ENCODE data around the gene ALKBH8. TPM values are rescaled to one million over a fixed set of nuclear protein-coding genes. Genes with fewer than 3 reads are reported as not detected.
"Not testable (repeated sequence)": the region's sequence is repeated elsewhere in the genome, so short reads cannot be mapped to it uniquely, and the experiment has no call there.

The ALKBH8 gene
- polyA plus RNA-seq, 1 donor (not counting 4 experiments of a cell fraction or from before 2014, with no cell fraction given): 8.0 TPM

- H3K9me1 ChIP-seq (ENCODE audit: control insufficient read depth, extremely low read depth, insufficient read depth, low read length): no peaks in the 10 kb centered on the region
- no peaks in the 10 kb centered on the region for H3K9me3 ChIP-seq (ENCODE audit: control insufficient read depth, low read depth, low read length)
- no peak for DNase-seq (ENCODE audit: low read depth, low spot score)
- no peak for TF ChIP-seq EZH2 (IDR thresholded peaks at IDR 0.05; ENCODE audit: low read length)
- TF ChIP-seq CTCF (optimal IDR thresholded peaks at IDR 0.05 in 1 of 3, IDR thresholded peaks at IDR 0.05 in 1 of 3, conservative IDR thresholded peaks at IDR 0.05 in 1 of 3; ENCODE audit: extremely low read depth in 1 of 3, insufficient read depth in 2 of 3, low read length in 3 of 3): no peak
- H3K9ac ChIP-seq (ENCODE audit: control insufficient read depth, extremely low read depth, insufficient read depth, low read length): no peak overlapping the region
- H3K27me3 ChIP-seq (ENCODE audit: control insufficient read depth, extremely low read depth, insufficient read depth, low read length): no peaks in the 10 kb centered on the region
- H3K4me3 ChIP-seq (ENCODE audit: control insufficient read depth in 2 of 3, extremely low read depth in 1 of 3, insufficient read depth in 2 of 3, low read depth in 1 of 3, low read length in 3 of 3): no peak overlapping the region
- no peak overlapping the region for H2AFZ ChIP-seq (ENCODE audit: control insufficient read depth, low read length)
- no peaks in the 10 kb centered on the region for H4K20me1 ChIP-seq (ENCODE audit: control insufficient read depth, extremely low read depth, insufficient read depth, low read length)
- no peak overlapping the region for H3K27ac ChIP-seq (ENCODE audit: control insufficient read depth, insufficient read depth, low read length)
- H3K4me1 ChIP-seq (ENCODE audit: control insufficient read depth, extremely low read depth, insufficient read depth, low read length): peaks cover 8% of the 10 kb centered on the region
- H3K4me2 ChIP-seq (ENCODE audit: control insufficient read depth, extremely low read depth, insufficient read depth, low read depth, low read length): no peak overlapping the region
- dilution Hi-C loops (cut with MboI; ENCODE audit: extremely low pct_ligation_motif_present, low sequenced_read_pairs): no loop called here
- H3K36me3 ChIP-seq (ENCODE audit: control insufficient read depth in 2 of 2, extremely low read depth in 1 of 2, insufficient read depth in 2 of 2, low read length in 2 of 2): no peaks in the 10 kb centered on the region
- no peaks in the 10 kb centered on the region for H3K79me2 ChIP-seq (ENCODE audit: control insufficient read depth, insufficient read depth, low read length)
- FAIRE-seq: no peak
Measured at GRCh38 chr11:107583629-107584195, 18.2 kb upstream of the ALKBH8 start.

DNA sequence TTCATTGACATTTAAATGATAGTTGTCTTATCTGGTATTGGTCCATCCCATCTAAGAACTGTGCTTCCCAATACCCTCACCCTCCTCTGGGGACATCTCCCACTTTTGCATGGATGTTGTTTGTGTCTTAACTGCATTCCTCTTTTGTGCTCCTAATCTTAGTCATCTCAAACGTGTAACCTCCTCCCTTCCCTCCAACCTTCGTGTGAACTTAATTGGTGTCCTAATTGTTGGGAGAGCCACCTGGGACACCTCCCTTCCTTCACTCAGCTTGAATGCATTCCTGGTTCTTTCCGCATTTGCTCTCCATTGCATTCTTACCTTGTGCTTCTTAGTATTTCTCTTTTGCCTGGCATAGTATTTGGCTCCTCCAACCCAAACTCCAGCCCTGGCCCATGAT is 15.6 kb upstream of the ALKBH8 start:
- no peaks in the 10 kb centered on the region for H3K79me2 ChIP-seq (ENCODE audit: control insufficient read depth, insufficient read depth, low read length)
- no peaks in the 10 kb centered on the region for H3K36me3 ChIP-seq (ENCODE audit: control insufficient read depth in 2 of 2, extremely low read depth in 1 of 2, insufficient read depth in 2 of 2, low read length in 2 of 2)
- no peaks in the 10 kb centered on the region for H3K27me3 ChIP-seq (ENCODE audit: control insufficient read depth, extremely low read depth, insufficient read depth, low read length)
- FAIRE-seq: no peak
- H3K4me1 ChIP-seq (ENCODE audit: control insufficient read depth, extremely low read depth, insufficient read depth, low read length): peaks cover 8% of the 10 kb centered on the region
- H3K4me2 ChIP-seq (ENCODE audit: control insufficient read depth, extremely low read depth, insufficient read depth, low read depth, low read length): no peak overlapping the region
- no peak overlapping the region for H2AFZ ChIP-seq (ENCODE audit: control insufficient read depth, low read length)
- dilution Hi-C loops (cut with MboI; ENCODE audit: extremely low pct_ligation_motif_present, low sequenced_read_pairs): no loop called here
- no peak overlapping the region for H3K4me3 ChIP-seq (ENCODE audit: control insufficient read depth in 2 of 3, extremely low read depth in 1 of 3, insufficient read depth in 2 of 3, low read depth in 1 of 3, low read length in 3 of 3)
- no peak overlapping the region for H3K27ac ChIP-seq (ENCODE audit: control insufficient read depth, insufficient read depth, low read length)
- H4K20me1 ChIP-seq (ENCODE audit: control insufficient read depth, extremely low read depth, insufficient read depth, low read length): no peaks in the 10 kb centered on the region
- no peak overlapping the region for H3K9ac ChIP-seq (ENCODE audit: control insufficient read depth, extremely low read depth, insufficient read depth, low read length)
- no peaks in the 10 kb centered on the region for H3K9me1 ChIP-seq (ENCODE audit: control insufficient read depth, extremely low read depth, insufficient read depth, low read length)
- DNase-seq (ENCODE audit: low read depth, low spot score): no peak
- no peaks in the 10 kb centered on the region for H3K9me3 ChIP-seq (ENCODE audit: control insufficient read depth, low read depth, low read length)
- TF ChIP-seq CTCF (optimal IDR thresholded peaks at IDR 0.05 in 1 of 3, IDR thresholded peaks at IDR 0.05 in 1 of 3, conservative IDR thresholded peaks at IDR 0.05 in 1 of 3; ENCODE audit: extremely low read depth in 1 of 3, insufficient read depth in 2 of 3, low read length in 3 of 3) (no peak), EZH2 (IDR thresholded peaks at IDR 0.05; ENCODE audit: low read length) (no peak)

DNA sequence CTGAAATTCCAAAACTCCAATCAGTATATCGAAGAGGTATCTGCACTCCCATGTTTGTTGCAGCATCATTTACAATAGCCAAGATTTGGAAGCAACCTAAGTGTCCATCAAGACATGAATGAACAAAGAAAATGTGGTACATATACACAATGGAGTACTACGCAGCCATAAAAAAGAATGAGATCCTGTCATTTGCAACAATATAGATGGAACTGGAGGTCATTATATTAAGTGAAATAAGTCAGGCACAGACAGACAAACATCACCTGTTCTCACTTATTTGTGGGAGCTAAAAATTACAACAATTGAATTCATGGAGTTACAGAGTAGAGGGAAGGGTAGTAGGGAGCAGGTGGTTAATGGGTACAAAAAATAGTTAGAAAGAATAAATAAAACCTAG is 13.6 kb upstream of the ALKBH8 start:
- H3K9me3 ChIP-seq (ENCODE audit: control insufficient read depth, low read depth, low read length); H2AFZ ChIP-seq (ENCODE audit: control insufficient read depth, low read length); H3K36me3 ChIP-seq (ENCODE audit: control insufficient read depth in 2 of 2, extremely low read depth in 1 of 2, insufficient read depth in 2 of 2, low read length in 2 of 2); H4K20me1 ChIP-seq (ENCODE audit: control insufficient read depth, extremely low read depth, insufficient read depth, low read length); H3K4me3 ChIP-seq (ENCODE audit: control insufficient read depth in 2 of 3, extremely low read depth in 1 of 3, insufficient read depth in 2 of 3, low read depth in 1 of 3, low read length in 3 of 3); H3K9me1 ChIP-seq (ENCODE audit: control insufficient read depth, extremely low read depth, insufficient read depth, low read length); H3K4me1 ChIP-seq (ENCODE audit: control insufficient read depth, extremely low read depth, insufficient read depth, low read length); FAIRE-seq; H3K27ac ChIP-seq (ENCODE audit: control insufficient read depth, insufficient read depth, low read length); H3K9ac ChIP-seq (ENCODE audit: control insufficient read depth, extremely low read depth, insufficient read depth, low read length); H3K27me3 ChIP-seq (ENCODE audit: control insufficient read depth, extremely low read depth, insufficient read depth, low read length); DNase-seq (ENCODE audit: low read depth, low spot score); H3K4me2 ChIP-seq (ENCODE audit: control insufficient read depth, extremely low read depth, insufficient read depth, low read depth, low read length); dilution Hi-C loops (cut with MboI; ENCODE audit: extremely low pct_ligation_motif_present, low sequenced_read_pairs); H3K79me2 ChIP-seq (ENCODE audit: control insufficient read depth, insufficient read depth, low read length): not testable (repeated sequence)

All from keratinocyte (primary cell).